Epithelial cell of esophagus (primary cell): Measurements from ENCODE around the gene TMEM53.

Experiments used
- DNase-seq: peaks from one replicate; pipeline ENCODE4 v3.0.0; 2010; ENCODE audit warnings: low read depth
- H3K4me3 ChIP-seq: 2 replicates; pipeline ENCODE4 v1.5.1; 2011; ENCODE audit warnings: mild to moderate bottlenecking, low read length, control low read depth
- TF ChIP-seq, protein P1 (sequence below): IDR thresholded peaks from 2 replicates; pipeline ENCODE4 v1.5.1; 2011; ENCODE audit warnings: low read depth, mild to moderate bottlenecking, low read length, control low read depth, inconsistent platforms; ENCODE audit not compliant: insufficient read depth; ENCODE audit errors: missing control alignments

The TMEM53 gene

DNA sequence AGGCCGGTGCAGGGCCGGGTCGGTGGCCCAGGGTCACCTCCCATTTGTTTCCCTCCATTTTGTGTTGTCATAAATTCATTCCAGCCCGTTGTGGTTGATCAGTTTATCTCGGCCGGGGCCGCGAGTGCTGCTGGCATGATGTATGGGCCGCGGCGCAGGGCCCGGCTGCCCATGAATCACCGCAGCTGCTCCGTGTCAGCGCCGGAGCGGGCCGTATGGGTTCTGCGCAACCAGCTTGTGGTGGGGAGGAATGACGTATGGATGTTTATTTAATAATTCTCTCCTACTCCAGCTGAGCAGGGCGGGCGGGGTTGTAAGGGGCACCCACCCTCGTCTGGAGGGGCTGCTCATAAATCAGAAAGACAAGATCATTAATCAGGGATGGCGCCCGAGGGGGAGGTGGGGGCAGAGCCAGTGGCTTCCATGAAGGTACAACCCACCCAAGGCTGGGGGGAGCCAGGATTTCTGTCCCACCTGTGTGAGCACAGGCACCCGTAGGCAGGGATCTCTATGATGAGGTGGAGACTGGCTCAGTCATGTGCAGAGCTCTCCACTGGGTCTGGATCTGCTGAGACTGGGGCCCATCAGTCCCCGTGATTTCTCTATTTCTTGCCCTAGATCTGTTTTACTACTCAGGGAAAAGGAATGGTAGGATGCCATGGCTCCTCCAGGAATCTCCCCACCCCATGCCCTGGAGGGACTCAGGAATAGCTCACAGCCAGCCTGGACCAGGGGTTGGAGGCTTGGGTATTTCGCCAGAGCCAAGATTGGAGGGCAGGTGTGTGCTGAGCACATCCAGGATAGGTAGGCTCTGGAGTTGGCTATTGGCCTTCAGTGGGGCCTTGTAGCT, 27.8 kb downstream of the TMEM53 start:
- TF ChIP-seq, protein P1, sequence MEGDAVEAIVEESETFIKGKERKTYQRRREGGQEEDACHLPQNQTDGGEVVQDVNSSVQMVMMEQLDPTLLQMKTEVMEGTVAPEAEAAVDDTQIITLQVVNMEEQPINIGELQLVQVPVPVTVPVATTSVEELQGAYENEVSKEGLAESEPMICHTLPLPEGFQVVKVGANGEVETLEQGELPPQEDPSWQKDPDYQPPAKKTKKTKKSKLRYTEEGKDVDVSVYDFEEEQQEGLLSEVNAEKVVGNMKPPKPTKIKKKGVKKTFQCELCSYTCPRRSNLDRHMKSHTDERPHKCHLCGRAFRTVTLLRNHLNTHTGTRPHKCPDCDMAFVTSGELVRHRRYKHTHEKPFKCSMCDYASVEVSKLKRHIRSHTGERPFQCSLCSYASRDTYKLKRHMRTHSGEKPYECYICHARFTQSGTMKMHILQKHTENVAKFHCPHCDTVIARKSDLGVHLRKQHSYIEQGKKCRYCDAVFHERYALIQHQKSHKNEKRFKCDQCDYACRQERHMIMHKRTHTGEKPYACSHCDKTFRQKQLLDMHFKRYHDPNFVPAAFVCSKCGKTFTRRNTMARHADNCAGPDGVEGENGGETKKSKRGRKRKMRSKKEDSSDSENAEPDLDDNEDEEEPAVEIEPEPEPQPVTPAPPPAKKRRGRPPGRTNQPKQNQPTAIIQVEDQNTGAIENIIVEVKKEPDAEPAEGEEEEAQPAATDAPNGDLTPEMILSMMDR, result no peak
- no peak overlapping the region for H3K4me3 ChIP-seq
- DNase-seq, result peak; percentile 19

DNA sequence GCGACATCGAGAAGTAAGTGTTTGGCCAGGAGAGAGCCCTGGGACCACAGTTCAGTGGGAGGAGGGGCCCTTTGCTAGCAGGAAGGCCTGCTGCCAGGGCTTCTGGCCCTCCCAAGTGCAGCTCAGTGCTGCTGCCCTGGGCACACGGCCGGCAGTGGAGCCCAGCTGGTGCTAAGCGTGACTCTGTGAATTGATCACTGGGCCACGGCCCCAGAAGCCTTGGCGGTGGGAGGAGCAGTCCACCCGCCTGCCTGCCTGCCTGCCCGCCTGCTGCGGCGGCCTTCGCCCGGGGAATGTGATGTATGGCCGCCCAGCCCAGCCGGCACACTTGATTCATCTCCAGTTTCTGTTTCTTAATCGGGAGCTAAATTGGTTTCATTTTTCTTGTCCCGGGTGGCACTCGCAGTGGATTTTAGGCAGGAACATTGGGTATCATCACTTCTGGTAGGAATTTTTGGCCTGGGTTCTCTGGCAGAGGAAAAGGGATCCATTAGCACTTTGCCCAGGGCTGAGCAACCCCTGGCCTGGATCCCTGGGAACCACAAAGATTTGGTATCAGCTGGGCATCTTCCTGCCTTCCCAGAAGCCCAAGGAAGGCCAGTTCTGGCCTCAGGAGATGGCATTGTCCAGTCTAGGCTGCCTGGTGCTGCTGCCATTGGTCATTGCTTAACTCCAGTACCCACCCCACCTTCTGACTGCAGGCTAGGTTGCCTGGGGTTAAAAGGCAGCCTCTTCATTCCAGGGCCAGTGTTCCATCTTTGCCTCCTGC, 28.6 kb downstream of the TMEM53 start:
- no peak overlapping the region for H3K4me3 ChIP-seq
- TF ChIP-seq, protein P1, result no peak

DNA sequence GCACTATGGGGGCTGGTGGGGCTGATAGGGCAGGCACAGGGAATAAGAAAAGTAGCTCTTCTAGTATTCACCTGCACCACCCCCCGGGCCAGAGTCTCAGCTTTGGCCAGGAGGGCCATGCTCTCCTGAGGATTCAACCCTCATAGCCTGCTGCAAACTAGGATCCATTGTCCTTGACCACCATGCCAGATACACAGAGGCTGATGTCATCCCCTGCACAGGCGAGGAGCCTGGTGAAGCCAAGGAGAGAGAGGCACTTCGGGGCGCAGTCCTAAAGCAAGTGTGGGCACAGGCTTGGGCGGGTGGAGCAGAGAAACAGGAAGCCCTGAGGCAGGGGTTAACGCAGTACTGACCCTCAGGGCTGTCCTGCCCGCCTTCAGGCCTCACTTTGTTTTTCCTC, 29.5 kb downstream of the TMEM53 start:
- TF ChIP-seq, protein P1, result no peak
- H3K4me3 ChIP-seq, result no peak overlapping the region
- DNase-seq, result no peak

More for the DNA sequence above, 28.6 kb downstream of the TMEM53 start:
- no peak for DNase-seq

DNA sequence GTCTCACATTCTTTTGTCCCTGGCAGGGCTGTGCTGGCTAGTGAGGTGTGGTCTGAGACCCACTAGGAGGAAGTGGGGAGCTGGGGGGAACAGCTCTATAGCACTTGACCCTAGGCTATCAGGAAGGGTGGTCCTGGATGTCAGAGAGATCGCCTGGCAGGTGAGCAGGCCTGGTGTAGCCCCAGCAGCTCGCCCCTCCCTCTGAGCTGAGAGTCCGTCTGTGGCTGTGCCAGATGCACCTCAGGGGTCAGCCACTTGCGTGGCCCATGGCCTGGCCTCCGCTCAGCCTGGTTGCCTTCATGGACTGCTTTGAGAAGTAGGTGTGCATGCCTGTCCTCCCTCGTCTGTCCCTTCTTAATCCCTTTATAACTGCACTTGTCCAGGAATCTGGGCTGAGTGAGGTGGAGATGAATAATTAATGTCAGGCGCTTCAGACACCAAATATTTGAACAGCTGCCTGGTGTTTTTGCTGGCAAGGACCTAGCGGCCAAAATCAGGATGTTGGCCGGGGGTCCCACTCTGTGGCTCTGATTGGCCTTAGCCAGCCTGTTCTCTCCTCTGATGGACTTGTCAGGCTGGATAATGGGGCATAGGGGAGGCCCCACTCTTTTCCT, 30.5 kb downstream of the TMEM53 start:
- TF ChIP-seq, protein P1, result no peak
- no peak overlapping the region for H3K4me3 ChIP-seq
- no peak for DNase-seq

DNA sequence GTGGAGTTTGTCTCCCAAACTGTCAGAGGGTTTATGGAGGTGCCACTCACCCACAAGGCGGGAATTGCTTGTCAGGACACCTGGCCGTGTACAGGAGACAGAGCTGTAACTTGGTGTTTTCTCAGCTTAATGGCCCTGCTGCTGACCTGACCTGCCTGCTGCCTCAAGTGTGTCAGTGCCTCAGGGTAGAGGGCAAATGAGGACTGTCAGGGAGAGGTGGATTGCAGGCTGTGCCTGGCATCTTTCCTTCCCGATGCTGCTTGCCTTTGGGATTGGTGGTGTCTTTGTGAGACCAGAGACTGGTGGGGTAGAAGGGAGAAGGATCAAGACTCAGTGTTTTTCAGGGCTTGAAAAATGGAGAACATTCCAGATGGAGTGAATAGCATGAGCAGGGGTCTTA, 31.4 kb downstream of the TMEM53 start:
- TF ChIP-seq, protein P1, result no peak
- H3K4me3 ChIP-seq, result no peak overlapping the region
- no peak for DNase-seq

DNA sequence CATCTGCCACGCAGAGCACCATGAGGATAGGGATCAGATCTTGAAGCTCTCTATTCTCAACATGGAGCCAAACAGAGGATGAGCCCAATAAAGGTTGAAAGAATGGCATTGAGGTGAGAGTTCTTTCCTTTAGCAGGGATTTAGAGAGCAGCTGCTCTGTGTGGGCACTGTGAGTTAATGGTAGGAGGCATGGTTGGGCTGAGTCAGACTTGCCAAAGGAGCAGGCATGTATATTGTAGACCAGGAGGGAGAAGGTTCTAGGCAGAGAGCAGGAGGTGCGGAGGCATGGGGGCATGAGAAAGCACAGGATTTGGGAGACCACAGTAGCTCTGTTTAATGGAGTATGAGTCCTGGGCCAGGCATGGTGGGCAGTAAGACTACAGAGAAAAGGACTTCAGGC, 32.0 kb downstream of the TMEM53 start:
- DNase-seq, result no peak
- H3K4me3 ChIP-seq, result no peak overlapping the region
- TF ChIP-seq, protein P1, result no peak
